HG02642 (cell line): ENCODE results near the gene DCXR.

Experiments used
- ATAC-seq: cut with Tn5 transposase; IDR thresholded peaks from one replicate; pipeline ENCODE4 v1.9.1; 2021; ENCODE audit warnings: mild to moderate bottlenecking; ENCODE audit not compliant: unreplicated experiment, poor library complexity

Gene DCXR

GRCh38 chr17:81990836-81991683 lies 46.4 kb downstream of the DCXR start:
- ATAC-seq: no peak

DNA sequence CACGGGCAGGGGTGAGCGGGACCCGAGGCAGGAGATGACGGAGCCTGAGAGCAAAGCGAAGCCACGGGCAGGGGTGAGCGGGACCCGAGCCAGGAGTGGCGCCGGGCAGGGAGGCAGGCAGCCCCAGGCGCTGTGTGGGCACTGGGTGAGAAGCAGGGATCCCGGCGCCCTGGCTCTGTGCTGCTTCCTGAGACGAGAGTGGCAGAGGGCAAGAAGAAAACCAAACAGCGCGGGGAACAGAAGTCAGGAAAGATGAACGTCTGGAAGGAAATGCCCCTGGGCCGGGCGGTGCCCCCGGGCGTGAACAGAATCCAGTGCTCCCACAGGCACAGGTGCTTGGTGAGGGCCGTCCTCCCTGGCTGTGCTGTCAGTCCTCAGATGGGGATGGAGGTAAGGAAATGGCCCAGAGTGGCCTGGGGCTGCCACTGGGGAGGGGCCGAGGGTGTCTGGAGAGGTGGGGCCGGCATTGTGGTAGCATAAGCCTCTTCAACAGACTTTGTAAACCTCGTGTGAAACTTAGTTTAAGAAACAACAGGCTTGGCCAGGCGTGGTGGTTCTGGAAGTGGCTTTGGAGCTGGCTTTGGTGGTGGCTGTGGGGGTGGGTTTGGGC lies 50.2 kb downstream of the DCXR start:
- no peak for ATAC-seq

- ATAC-seq: no peak
Observed at GRCh38 chr17:81986606-81987005, 50.9 kb downstream of the DCXR start.
